ENCODE data around the gene AGMO.

AGMO gene

GRCh38 chr7:15397922-15398760, 163.7 kb downstream of the AGMO start:
- no peak for DNase-seq (ENCODE audit: low read depth in 2 of 2)

GRCh38 chr7:15397159-15397550, 164.7 kb downstream of the AGMO start:
- DNase-seq (ENCODE audit: low read depth in 2 of 2) = no peak

GRCh38 chr7:15396210-15397158, 165.3 kb downstream of the AGMO start:
- DNase-seq (ENCODE audit: low read depth in 2 of 2) = no peak

- no peak for DNase-seq (ENCODE audit: low read depth in 2 of 2)
These were observed 172.7 kb downstream of the AGMO start for GRCh38 chr7:15389073-15389472.

GRCh38 chr7:15378494-15379145, 183.2 kb downstream of the AGMO start:
- DNase-seq (ENCODE audit: low read depth in 2 of 2) = no peak

GRCh38 chr7:15376600-15376999, 185.2 kb downstream of the AGMO start:
- DNase-seq (ENCODE audit: low read depth in 2 of 2) = no peak

GRCh38 chr7:15370441-15370840, 191.4 kb downstream of the AGMO start:
- DNase-seq (ENCODE audit: low read depth in 2 of 2) = no peak

GRCh38 chr7:15368653-15369052, 193.2 kb downstream of the AGMO start:
- no peak for DNase-seq (ENCODE audit: low read depth in 2 of 2)

GRCh38 chr7:15367897-15368296, 193.9 kb downstream of the AGMO start:
- no peak for DNase-seq (ENCODE audit: low read depth in 2 of 2)

- no peak for DNase-seq (ENCODE audit: low read depth in 2 of 2)
These were observed 203.7 kb downstream of the AGMO start for GRCh38 chr7:15358112-15358511.

- DNase-seq (ENCODE audit: low read depth in 2 of 2) = no peak
These were observed 209.2 kb downstream of the AGMO start for GRCh38 chr7:15352421-15353206.

- no peak for DNase-seq (ENCODE audit: low read depth in 2 of 2)
These were observed 216.6 kb downstream of the AGMO start for GRCh38 chr7:15345216-15345615.

- DNase-seq (ENCODE audit: low read depth in 2 of 2) = no peak
These were observed 220.0 kb downstream of the AGMO start for GRCh38 chr7:15341817-15342216.

- no peak for DNase-seq (ENCODE audit: low read depth in 2 of 2)
These were observed 225.7 kb downstream of the AGMO start for GRCh38 chr7:15336146-15336545.

GRCh38 chr7:15335390-15335789, 226.4 kb downstream of the AGMO start:
- no peak for DNase-seq (ENCODE audit: low read depth in 2 of 2)

GRCh38 chr7:15334536-15335263, 227.1 kb downstream of the AGMO start:
- DNase-seq (ENCODE audit: low read depth in 2 of 2) = no peak

- no peak for DNase-seq (ENCODE audit: low read depth in 2 of 2)
These were observed 228.9 kb downstream of the AGMO start for GRCh38 chr7:15332956-15333355.

- DNase-seq (ENCODE audit: low read depth in 2 of 2) = no peak
These were observed 230.9 kb downstream of the AGMO start for GRCh38 chr7:15330943-15331342.

GRCh38 chr7:15327001-15327400, 234.8 kb downstream of the AGMO start:
- DNase-seq (ENCODE audit: low read depth in 2 of 2) = no peak

GRCh38 chr7:15326044-15326644, 235.7 kb downstream of the AGMO start:
- no peak for DNase-seq (ENCODE audit: low read depth in 2 of 2)

Data from stimulated activated CD4-positive, alpha-beta T cell treated with anti-CD3 and anti-CD28 coated beads, Interleukin-4, amount 100 ng/mL, for 48 hours (primary cell).